Calu3 (cell line): ENCODE data around the gene RGS14. TPM values are rescaled to one million over a fixed set of nuclear protein-coding genes. Genes with fewer than 3 reads are reported as not detected.

Experiments used
- BruUV-seq: library from RNA; stranded (reverse); fragments of 400-500 nt; replicated peaks from 2 replicates; lab custom pipeline; 2021; lab: Mats Ljungman, UMichigan
- CTCF ChIA-PET: fragments of 300-600 bp; sonication (Branson Sonifier 250); formaldehyde crosslinking; loops from one replicate; lab custom pipeline; 2022; ENCODE audit warnings: antibody characterized with exemption; lab: Charles Lee
- DNase-seq: peaks from one replicate; pipeline ENCODE4 v3.0.0; 2022
- H3K27ac Mint-ChIP-seq: one replicate; pipeline ENCODE4 v1.8.0; 2022; ENCODE audit warnings: mixed read lengths; ENCODE audit not compliant: unreplicated experiment
- H3K27me3 Mint-ChIP-seq: one replicate; pipeline ENCODE4 v1.8.0; 2022; ENCODE audit warnings: mixed read lengths; ENCODE audit not compliant: unreplicated experiment
- H3K36me3 Mint-ChIP-seq: one replicate; pipeline ENCODE4 v1.8.0; 2022; ENCODE audit warnings: mild to moderate bottlenecking, moderate library complexity, mixed read lengths; ENCODE audit not compliant: insufficient read depth, unreplicated experiment
- H3K4me1 Mint-ChIP-seq: one replicate; pipeline ENCODE4 v1.8.0; 2022; ENCODE audit warnings: mild to moderate bottlenecking, low read depth, mixed read lengths; ENCODE audit not compliant: unreplicated experiment
- H3K4me3 Mint-ChIP-seq: one replicate; pipeline ENCODE4 v1.8.0; 2022; ENCODE audit warnings: mild to moderate bottlenecking, low read depth, moderate library complexity, mixed read lengths; ENCODE audit not compliant: unreplicated experiment
- H3K9me3 Mint-ChIP-seq: one replicate; pipeline ENCODE4 v1.8.0; 2022; ENCODE audit warnings: low read depth, mixed read lengths; ENCODE audit not compliant: unreplicated experiment
- intact Hi-C: fragments of 100-400 bp; cut with micrococcal nuclease; formaldehyde crosslinking; loops from one replicate; pipeline ENCODE4 v1.10.0; 2022; ENCODE audit not compliant: unreplicated experiment
- total RNA-seq: library from RNA; stranded (reverse); gene quantifications from 2 replicates; pipeline ENCODE4 v1.2.3, GENCODE V29; 2022
- TF ChIP-seq, protein P1 (sequence below): fragments of 200-600 bp; IDR thresholded peaks from one replicate; pipeline ENCODE4 v1.8.0; 2022; ENCODE audit warnings: antibody characterized with exemption; ENCODE audit not compliant: unreplicated experiment

Gene RGS14
- total RNA-seq, 1 experiment from 2014 or later = 12.9 TPM

DNA sequence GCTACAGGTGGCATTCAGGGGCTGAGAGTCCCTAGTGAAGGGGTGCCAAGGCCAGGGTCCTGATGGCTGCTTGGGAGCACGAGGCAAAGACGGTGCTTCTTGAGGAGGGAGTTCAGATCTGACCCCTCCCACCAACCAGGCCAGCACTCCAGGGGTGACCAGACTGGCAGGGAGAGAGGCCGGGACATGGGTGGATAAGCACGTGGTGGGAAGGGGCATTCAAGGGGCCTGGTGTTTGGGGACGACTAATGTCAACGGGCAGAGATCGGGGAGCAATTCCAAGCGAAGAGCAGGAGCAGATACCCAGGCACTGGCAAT is 4.5 kb downstream of the RGS14 start:
- no peak for DNase-seq
- Mint-ChIP-seq H3K9me3 (no peaks in the 10 kb centered on the region), H3K4me1 (peaks cover 29% of the 10 kb centered on the region), H3K27me3 (no peaks in the 10 kb centered on the region), H3K36me3 (peaks cover 17% of the 10 kb centered on the region), H3K4me3 (peak overlapping the region; percentile 74), H3K27ac (peak overlapping the region; percentile 19)
- CTCF ChIA-PET = interaction anchor here (1.4 to 2.0 kb wide), 3 partner anchors 27 to 53 kb away, joined by 3 to 5 read pairs (median 4); no protein-coding TSS in a partner anchor
- no TSS peak for BruUV-seq
- intact Hi-C loops = loop anchor here (1.0 kb wide), 1 partner anchor 45 kb away; no protein-coding TSS in a partner anchor
- TF ChIP-seq, protein P1, sequence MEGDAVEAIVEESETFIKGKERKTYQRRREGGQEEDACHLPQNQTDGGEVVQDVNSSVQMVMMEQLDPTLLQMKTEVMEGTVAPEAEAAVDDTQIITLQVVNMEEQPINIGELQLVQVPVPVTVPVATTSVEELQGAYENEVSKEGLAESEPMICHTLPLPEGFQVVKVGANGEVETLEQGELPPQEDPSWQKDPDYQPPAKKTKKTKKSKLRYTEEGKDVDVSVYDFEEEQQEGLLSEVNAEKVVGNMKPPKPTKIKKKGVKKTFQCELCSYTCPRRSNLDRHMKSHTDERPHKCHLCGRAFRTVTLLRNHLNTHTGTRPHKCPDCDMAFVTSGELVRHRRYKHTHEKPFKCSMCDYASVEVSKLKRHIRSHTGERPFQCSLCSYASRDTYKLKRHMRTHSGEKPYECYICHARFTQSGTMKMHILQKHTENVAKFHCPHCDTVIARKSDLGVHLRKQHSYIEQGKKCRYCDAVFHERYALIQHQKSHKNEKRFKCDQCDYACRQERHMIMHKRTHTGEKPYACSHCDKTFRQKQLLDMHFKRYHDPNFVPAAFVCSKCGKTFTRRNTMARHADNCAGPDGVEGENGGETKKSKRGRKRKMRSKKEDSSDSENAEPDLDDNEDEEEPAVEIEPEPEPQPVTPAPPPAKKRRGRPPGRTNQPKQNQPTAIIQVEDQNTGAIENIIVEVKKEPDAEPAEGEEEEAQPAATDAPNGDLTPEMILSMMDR = no peak

DNA sequence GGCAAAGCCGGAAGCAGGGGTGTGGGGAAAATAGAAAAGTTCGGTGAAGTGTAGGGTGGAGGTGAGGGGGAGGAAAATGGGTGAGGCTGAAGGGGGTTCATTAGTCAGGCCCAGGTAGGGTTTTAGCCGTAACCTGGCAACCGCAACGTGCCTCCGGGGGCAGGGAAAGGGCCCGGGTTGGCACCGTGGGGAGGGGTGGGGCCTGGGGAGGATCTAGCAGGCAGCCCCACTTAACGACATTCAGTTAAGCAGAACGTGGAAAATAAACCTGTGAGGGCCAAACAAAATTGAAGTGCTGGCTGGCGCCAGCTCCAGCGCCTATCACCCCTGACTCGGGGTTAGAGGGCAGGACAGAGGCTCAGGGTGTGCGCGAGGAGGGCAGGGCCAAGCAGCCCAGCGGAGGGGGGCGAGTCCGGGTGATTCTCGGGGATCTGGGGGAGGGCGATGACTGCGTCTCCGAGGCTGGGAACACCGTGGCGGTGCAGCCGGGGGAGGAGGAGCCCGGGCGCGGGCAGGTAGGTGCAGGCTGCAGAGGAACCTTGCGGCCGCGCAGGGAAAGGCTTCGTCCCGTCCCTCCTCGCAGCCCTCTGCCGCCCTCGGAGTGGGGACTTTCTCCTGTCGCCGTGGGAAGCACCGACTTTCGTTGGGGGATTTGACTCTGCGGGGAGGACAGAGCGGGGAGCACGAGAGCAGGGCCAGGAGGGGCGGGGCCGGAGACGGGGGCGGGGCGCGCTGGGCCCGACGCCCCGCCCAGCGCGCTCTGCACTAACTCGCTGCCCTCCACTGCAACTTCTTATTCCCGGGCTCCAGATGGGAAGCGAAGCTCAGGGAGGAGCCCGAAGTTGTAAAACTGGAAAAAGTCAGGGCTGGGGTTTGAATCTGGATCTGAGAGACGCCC is 5.1 kb downstream of the RGS14 start:
- peaks cover 17% of the 10 kb centered on the region for H3K36me3 Mint-ChIP-seq
- H3K9me3 Mint-ChIP-seq = no peaks in the 10 kb centered on the region
- peaks cover 23% of the 10 kb centered on the region for H3K4me1 Mint-ChIP-seq
- peak overlapping the region; percentile 19 for H3K27ac Mint-ChIP-seq
- CTCF ChIA-PET = interaction anchor here (1.4 to 2.0 kb wide), 2 partner anchors 27 to 35 kb away, joined by 3 to 5 read pairs; no protein-coding TSS in a partner anchor
- DNase-seq = peak; percentile 69
- no TSS peak for BruUV-seq
- TF ChIP-seq, protein P1 = no peak
- H3K4me3 Mint-ChIP-seq = peak overlapping the region; percentile 74
- H3K27me3 Mint-ChIP-seq = no peaks in the 10 kb centered on the region
- intact Hi-C loops = loop anchor here (1.0 kb wide), 1 partner anchor 46 kb away; no protein-coding TSS in a partner anchor

DNA sequence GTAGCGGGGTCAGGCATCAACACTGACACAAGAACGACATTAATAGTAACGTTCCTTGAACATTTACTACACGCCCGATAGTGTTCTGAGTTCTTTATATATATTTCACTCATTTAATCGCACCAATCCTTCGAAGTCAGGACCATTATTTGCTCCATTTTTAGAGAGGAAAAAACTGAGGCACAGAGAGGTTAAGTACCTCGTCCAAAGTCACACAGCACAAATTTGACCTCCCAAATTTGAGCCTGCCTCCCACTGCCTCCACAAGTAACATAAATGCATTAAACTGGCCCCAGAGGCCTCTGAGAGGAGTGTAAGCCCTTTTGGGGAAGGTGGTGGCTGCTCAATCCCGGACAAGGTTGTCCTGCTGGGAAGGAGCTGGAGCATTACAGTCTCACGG is 5.8 kb downstream of the RGS14 start:
- intact Hi-C loops = no loop called here
- Mint-ChIP-seq H3K27me3 (no peaks in the 10 kb centered on the region), H3K9me3 (no peaks in the 10 kb centered on the region), H3K36me3 (peaks cover 19% of the 10 kb centered on the region), H3K4me1 (peaks cover 20% of the 10 kb centered on the region), H3K4me3 (peak overlapping the region; percentile 74), H3K27ac (no peak overlapping the region)
- CTCF ChIA-PET = interaction anchor here (2.0 kb wide), 1 partner anchor 26 kb away, joined by 5 read pairs; no protein-coding TSS in a partner anchor
- no peak for DNase-seq
- BruUV-seq = no TSS peak
- TF ChIP-seq, protein P1 = no peak

DNA sequence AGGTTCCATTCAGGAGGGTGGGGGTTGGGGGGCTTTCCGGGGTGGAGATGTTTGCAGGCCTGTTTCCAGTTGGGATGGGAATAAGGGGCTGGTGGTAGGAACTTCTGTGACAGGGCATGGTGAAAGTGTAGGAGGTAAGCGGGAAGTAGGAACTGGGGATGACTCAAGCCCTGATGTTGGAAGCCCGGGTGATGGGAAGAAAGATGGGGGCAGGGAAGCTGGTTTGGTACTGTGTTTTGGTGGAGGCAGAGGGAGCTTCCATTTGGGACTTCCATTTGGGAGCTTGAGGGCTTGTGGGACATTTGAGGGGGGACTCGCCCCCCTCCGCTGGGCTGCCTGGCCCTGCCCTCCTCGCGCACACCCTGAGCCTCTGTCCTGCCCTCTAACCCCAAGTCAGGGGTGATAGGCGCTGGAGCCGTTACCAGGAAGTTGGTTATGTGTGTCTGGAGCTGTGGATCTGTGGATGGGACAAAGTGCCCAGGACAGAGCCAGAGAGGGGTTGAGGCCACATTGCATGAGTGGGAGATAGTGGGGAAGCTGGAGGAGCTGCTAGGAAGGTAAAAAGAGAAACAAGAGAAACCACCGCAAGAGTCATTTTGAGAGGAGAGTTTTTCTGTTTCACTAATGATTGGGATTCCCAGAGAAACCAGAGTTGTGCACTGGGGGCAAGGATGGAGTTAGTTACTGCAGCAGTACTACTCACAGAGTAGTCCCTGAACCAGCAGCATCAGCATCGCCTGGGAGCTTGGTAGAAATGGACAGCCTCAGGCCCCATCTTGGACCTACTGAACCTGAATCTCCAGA is 6.6 kb downstream of the RGS14 start:
- Mint-ChIP-seq H3K27me3 (no peaks in the 10 kb centered on the region), H3K4me1 (peaks cover 18% of the 10 kb centered on the region), H3K4me3 (no peak overlapping the region), H3K36me3 (peaks cover 27% of the 10 kb centered on the region), H3K9me3 (no peaks in the 10 kb centered on the region), H3K27ac (no peak overlapping the region)
- TF ChIP-seq, protein P1 = no peak
- intact Hi-C loops = no loop called here
- no peak for DNase-seq
- BruUV-seq = no TSS peak
- CTCF ChIA-PET = interaction anchor here (0.7 to 2.0 kb wide), 3 partner anchors 22 to 48 kb away, joined by 3 to 5 read pairs (median 3); no protein-coding TSS in a partner anchor
